ENCODE results near the gene TBXAS1. TPM values are rescaled to one million over a fixed set of nuclear protein-coding genes. Genes with fewer than 3 reads are reported as not detected.

The TBXAS1 gene
- total RNA-seq, 1 donor from 2014 or later, result 10.8 TPM

GRCh38 chr7:140051820-140052219 lies 222.8 kb downstream of the TBXAS1 start:
- no peak for ATAC-seq

GRCh38 chr7:140053812-140054539 lies 224.9 kb downstream of the TBXAS1 start:
- no peak for ATAC-seq

- ATAC-seq, result no peak
Measured at GRCh38 chr7:140054751-140055150, 225.7 kb downstream of the TBXAS1 start.

- no peak for ATAC-seq
Measured at GRCh38 chr7:140055833-140056232, 226.8 kb downstream of the TBXAS1 start.

- ATAC-seq, result peak; percentile 27
Measured at GRCh38 chr7:140056431-140057142, 227.5 kb downstream of the TBXAS1 start.

- ATAC-seq, result no peak
Measured at GRCh38 chr7:140057143-140057535, 228.1 kb downstream of the TBXAS1 start.

- ATAC-seq, result no peak
Measured at GRCh38 chr7:140058517-140058916, 229.5 kb downstream of the TBXAS1 start.

DNA sequence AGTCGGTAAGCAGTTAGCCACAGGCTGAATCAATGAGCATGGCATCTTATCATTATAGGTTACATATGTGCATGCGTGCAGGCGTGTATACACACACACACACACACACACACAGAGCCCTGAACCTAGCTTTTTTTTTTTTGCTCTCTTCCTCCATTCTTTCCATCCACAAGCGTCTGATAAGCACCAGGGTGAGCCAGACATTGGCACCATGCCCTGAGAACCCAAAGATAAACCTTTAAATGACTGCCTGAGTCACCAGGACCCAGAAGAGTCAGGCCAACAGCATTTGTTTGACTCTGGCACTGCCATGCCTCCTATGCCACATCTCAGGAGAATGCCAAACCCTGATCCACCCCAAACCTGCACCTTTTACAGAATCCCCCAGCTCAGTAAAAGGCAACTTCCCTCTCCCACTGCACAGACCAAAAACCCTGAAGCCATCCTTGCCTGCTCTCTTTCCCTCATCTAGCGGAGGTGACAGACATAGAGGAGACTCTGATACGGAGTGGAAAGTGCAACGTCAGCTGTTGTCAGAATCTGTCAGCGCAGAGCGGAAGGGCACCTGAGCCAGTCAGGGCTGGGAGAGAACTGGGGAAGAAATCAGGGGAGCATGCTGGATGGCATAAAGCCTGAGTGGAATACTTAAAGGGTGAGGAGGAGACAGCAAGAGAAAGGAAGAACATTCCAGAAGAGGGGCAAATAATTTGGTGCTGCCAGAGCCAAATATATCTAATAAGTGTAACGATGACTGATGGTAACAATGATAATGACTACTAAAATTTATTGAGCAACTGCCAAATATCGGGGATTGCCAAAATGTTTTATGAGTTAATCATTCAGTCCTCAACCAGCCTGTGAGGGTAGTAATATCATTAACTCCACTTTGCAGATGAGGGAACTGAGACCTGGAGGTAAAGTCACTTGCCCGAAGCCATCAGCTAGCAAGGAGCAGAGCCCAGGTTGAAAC lies 230.5 kb downstream of the TBXAS1 start:
- ATAC-seq, result peak; percentile 27

GRCh38 chr7:140060243-140060630 lies 231.2 kb downstream of the TBXAS1 start:
- ATAC-seq, result peak; percentile 32

- no peak for ATAC-seq
Measured at GRCh38 chr7:140060788-140061606, 231.9 kb downstream of the TBXAS1 start.

- ATAC-seq, result no peak
Measured at GRCh38 chr7:140061607-140061930, 232.5 kb downstream of the TBXAS1 start.

DNA sequence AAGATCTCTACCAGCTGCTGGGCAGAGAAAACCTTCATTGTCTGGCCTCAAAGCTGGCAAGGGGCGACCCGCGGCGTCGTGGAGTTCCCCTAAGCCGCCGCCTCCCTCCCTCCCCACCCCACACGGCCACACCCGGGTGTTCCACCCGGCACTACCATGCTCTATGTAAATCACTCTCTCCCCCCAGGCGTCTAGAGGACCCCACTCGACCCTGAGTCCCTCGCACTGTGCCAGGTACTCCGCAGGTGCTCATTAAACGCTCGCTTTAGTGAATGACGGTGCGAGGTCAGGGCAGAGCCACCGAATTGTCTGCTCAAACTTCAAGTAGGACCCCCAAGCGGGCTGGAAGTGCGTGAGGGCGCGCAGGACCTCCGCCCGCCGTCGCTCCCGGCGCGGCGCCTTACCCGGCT lies 233.1 kb downstream of the TBXAS1 start:
- peak; percentile 48 for ATAC-seq

DNA sequence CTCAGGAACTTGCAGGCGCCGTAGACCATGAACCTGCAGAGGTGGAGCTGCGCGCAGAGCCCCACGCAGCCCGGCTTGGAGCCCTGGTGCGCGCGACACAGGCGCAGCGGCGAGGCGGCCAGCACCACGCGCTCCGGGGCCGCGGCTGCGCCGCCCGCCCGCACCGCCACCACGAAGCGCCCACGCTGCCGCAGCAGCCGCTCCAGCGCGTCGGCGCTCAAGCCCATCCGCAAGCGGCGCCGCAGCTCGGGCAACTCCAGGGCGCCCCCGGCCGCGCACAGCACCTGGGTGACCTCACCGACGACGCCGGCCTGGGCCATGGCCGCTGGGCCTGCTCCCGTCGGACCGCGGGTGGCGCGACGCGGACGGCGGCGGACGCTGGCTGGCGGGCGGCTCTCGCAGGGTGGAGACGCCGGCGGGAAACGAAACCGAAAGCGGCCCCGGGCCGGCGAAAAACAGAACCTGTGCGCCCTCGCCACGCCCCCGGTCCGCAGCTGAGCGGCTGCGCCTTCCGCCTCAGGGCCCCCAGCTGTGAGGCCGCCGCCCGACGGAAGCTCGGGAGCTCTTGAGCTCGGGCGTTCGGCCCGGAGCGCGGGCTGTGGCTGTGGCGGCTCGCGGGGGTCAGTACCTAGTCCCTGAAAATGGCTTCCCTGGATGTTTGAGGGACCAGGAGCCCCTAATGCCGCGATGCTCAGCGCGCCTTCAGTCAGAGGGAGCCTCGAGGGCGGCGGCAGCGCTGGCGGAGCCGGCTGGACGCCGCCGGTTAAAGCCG lies 233.7 kb downstream of the TBXAS1 start, which contains the start of gene PARP12:
PARP12 (minus strand) TSS at position 424 of the 772 bp plus-strand sequence; CDS start at position 320, 104 bp downstream.
- ATAC-seq, result peak; percentile 86

DNA sequence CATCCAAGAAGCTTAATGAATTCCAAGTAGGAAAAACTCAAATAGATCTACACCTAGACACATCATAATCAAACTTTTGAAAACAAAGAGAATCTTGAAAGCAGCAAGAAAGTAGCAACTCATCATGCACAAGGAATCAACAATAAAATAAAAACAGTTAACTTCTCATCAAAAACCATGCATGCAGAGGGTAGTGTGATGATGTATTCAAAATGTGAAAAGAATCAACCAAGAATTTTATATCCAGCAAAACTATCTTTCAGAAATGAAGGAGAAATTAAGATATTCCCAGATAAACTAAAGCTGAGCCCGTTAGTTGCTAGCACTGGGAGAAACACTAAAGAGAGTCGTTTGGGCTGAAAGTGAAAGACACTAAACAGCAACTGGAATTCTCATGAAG lies 238.0 kb downstream of the TBXAS1 start:
- no peak for ATAC-seq

DNA sequence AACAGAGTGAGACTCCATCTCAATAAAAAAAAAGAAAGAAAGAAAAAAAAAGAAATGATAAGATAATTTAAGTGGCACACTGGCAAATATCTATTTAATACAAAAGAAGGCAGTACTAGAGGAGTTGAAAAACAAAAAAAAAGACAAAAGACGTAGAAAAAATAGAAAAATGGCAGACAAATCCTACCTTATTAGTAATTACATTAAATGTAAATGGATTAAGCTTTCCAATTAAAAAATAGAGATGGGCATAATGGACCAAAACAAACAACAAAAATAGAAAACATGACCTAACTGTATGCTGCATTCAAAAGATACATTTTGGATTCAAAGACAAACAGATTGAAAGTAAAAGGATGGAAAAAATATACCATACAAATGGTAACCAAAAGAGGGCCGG lies 239.0 kb downstream of the TBXAS1 start:
- ATAC-seq, result no peak

GRCh38 chr7:140069298-140069949 lies 240.4 kb downstream of the TBXAS1 start:
- no peak for ATAC-seq
